GM12878 (cell line): ENCODE data around the gene LTBP2. TPM values are rescaled to one million over a fixed set of nuclear protein-coding genes. Genes with fewer than 3 reads are reported as not detected.
A peak's percentile ranks its signal among the peaks of the same experiment; 100 is the strongest.

ENCODE experiments used
- ATAC-seq: fragments of 200-7000 bp; cut with Tn5 transposase; 3 replicates; pipeline ENCODE4 v1.9.1; 2020; ENCODE audit warnings: mild to moderate bottlenecking, moderate library complexity
- BruUV-seq: library from RNA; stranded (reverse); fragments of 400-500 nt; replicated peaks from 2 replicates; lab custom pipeline; 2021; lab: Mats Ljungman, UMichigan
- CTCF ChIA-PET: fragments of 300-600 bp; sonication (Branson Sonifier 250); formaldehyde crosslinking; extraction: SDS; loops from one replicate; lab custom pipeline; 2021; ENCODE audit warnings: inconsistent platforms; lab: Yijun Ruan, JAX
- POLR2A ChIA-PET: fragments of 350-600 bp; formaldehyde crosslinking; extraction: SDS; loops from one replicate; lab custom pipeline; 2021; ENCODE audit warnings: inconsistent platforms; lab: Charles Lee
- RAD21 ChIA-PET: fragments of 300-600 bp; sonication (Branson Sonifier 250); formaldehyde crosslinking; loops from one replicate; lab custom pipeline; 2023; ENCODE audit warnings: antibody characterized with exemption; ENCODE audit not compliant: unreplicated experiment; lab: Charles Lee
- SMC1A ChIA-PET: fragments of 300-600 bp; sonication (Branson Sonifier 250); formaldehyde crosslinking; loops from one replicate; lab custom pipeline; 2023; ENCODE audit not compliant: unreplicated experiment, uncharacterized antibody; lab: Charles Lee
- DNase-seq: peaks from one replicate; pipeline ENCODE4 v3.0.0-alpha.2; 2011; ENCODE audit warnings: low read depth, low spot score
- FAIRE-seq: peaks from 3 replicates; lab custom pipeline; 2011; peaks lifted over from hg19 to GRCh38; lab: Jason Lieb, UNC
- H2AFZ ChIP-seq: 2 replicates; pipeline ENCODE4 v1.6.0; 2011; ENCODE audit warnings: low read depth, low read length, control low read depth; ENCODE audit not compliant: control insufficient read depth
- H3K27ac ChIP-seq: 2 replicates; pipeline ENCODE4 v1.5.1; 2011; ENCODE audit warnings: control low read depth; ENCODE audit not compliant: control insufficient read depth, insufficient read depth
- H3K27me3 ChIP-seq, 2 experiments: replicated peaks in 1 of 2; 2 replicates each; pipeline versions ENCODE4 v1.6.0 to v1.6.1; 2011; ENCODE audit warnings: low read length in 1 of 2; ENCODE audit not compliant: control insufficient read depth in 2 of 2, insufficient read depth in 2 of 2
- H3K36me3 ChIP-seq, 2 experiments: 2 replicates each; pipeline ENCODE4 v1.5.1; 2011; ENCODE audit warnings: low read length in 1 of 2; ENCODE audit not compliant: control insufficient read depth in 2 of 2, insufficient read depth in 2 of 2
- H3K4me1 ChIP-seq: 2 replicates; pipeline ENCODE4 v1.6.1; 2011; ENCODE audit warnings: mild to moderate bottlenecking, low read length, moderate library complexity, mixed read lengths; ENCODE audit not compliant: control insufficient read depth, insufficient read depth
- H3K4me2 ChIP-seq: 2 replicates; pipeline ENCODE4 v1.6.0; 2011; ENCODE audit warnings: control low read depth; ENCODE audit not compliant: control insufficient read depth, insufficient read depth
- H3K4me3 ChIP-seq: fragments of 200-600 bp; sonication (generic); 2 replicates; pipeline ENCODE4 v1.5.1; 2016
- H3K79me2 ChIP-seq: 2 replicates; pipeline ENCODE4 v1.6.0; 2011; ENCODE audit warnings: low read length; ENCODE audit not compliant: control insufficient read depth, insufficient read depth
- H3K9ac ChIP-seq: 2 replicates; pipeline ENCODE4 v1.8.0; 2011; ENCODE audit warnings: low read length, control low read depth, mixed read lengths; ENCODE audit not compliant: control insufficient read depth, insufficient read depth
- H3K9me3 ChIP-seq: replicated peaks from 3 replicates; pipeline ENCODE4 v1.5.1; 2011; ENCODE audit warnings: mild to moderate bottlenecking, low read length; ENCODE audit not compliant: control insufficient read depth, insufficient read depth
- H4K20me1 ChIP-seq: 2 replicates; pipeline ENCODE4 v1.6.0; 2011; ENCODE audit not compliant: control insufficient read depth, insufficient read depth
- BHLHE40 ChIP-seq, 2 experiments: fragments of 450-650 bp in 1 of 2; IDR thresholded peaks; 2 replicates each; pipeline ENCODE4 v1.6.1; 2011 to 2017; ENCODE audit warnings: low read depth in 2 of 2, borderline replicate concordance in 1 of 2, improper control_type of control experiment in 1 of 2, low read length in 1 of 2, mild to moderate bottlenecking in 1 of 2
- HDGF ChIP-seq: fragments of 450-650 bp; IDR thresholded peaks from 2 replicates; pipeline ENCODE4 v1.6.1; 2016; ENCODE audit warnings: antibody characterized with exemption
- PAX8 ChIP-seq: fragments of 450-650 bp; IDR thresholded peaks from 2 replicates; pipeline ENCODE4 v1.6.1; 2017; ENCODE audit warnings: mild to moderate bottlenecking, moderate library complexity
- POLR2A ChIP-seq: IDR thresholded peaks from 2 replicates; pipeline ENCODE4 v1.6.1; 2011; ENCODE audit warnings: low read depth, mild to moderate bottlenecking, low read length
- TCF12 ChIP-seq: IDR thresholded peaks from 2 replicates; pipeline ENCODE4 v1.6.1; 2011; ENCODE audit warnings: low read depth, mild to moderate bottlenecking, low read length
- TCF7 ChIP-seq: IDR thresholded peaks from 2 replicates; pipeline ENCODE4 v1.6.1; 2014; ENCODE audit warnings: antibody characterized with exemption, borderline replicate concordance
- WGBS: methylation state at CpG from one replicate; pipeline ENCODE4 v1.1.6; 2016; ENCODE audit warnings: low lambda C conversion rate; ENCODE audit not compliant: insufficient replicate concordance, insufficient coverage; ENCODE audit errors: missing lambda C conversion rate; 5-methylcytosine and 5-hydroxymethylcytosine counted together
- in situ Hi-C: fragments of 300-500 bp; cut with MboI; formaldehyde crosslinking; loops from 9 replicates; pipeline ENCODE4 v1.14.3; 2018; ENCODE audit warnings: mixed read lengths
- intact Hi-C: fragments of 100-400 bp; cut with micrococcal nuclease; formaldehyde crosslinking; loops from one replicate; pipeline ENCODE4 v1.14.2; 2022; ENCODE audit not compliant: unreplicated experiment
- polyA plus RNA-seq, 11 experiments: library from polyadenylated mRNA; depleted of rRNA in 4 of 11; unstranded in 6 of 11; stranded (reverse) in 5 of 11; fragments of >200 nt; fragmentation: Nextera tagmentation in 4 of 11; fragmentation: Illumina TruSeq in 1 of 11; extraction: Ambion mirVana in 4 of 11; extraction: Trizol in 1 of 11; gene quantifications; 1 replicate in 1 of 11; 2 replicates in 10 of 11; pipeline versions ENCODE4 v1.2.1 to v1.2.3, GENCODE V29; 2011 to 2016; ENCODE audit warnings: inconsistent platforms in 2 of 11, missing spikeins in 2 of 11, low read depth in 1 of 11
- total RNA-seq, 4 experiments: library from RNA; depleted of rRNA in 3 of 4; stranded (reverse); fragments of >200 nt in 3 of 4; fragmentation: Illumina TruSeq in 1 of 4; extraction: Trizol in 1 of 4; gene quantifications; 2 replicates each; pipeline versions ENCODE4 v1.2.1 to v1.2.3, GENCODE V29; 2013 to 2021
- TF ChIP-seq, protein P1 (sequence below): fragments of 450-650 bp; IDR thresholded peaks from 2 replicates; pipeline ENCODE4 v1.6.1; 2014; ENCODE audit warnings: mild to moderate bottlenecking
- TF ChIP-seq, protein P2 (sequence below): fragments of 450-650 bp; IDR thresholded peaks from 2 replicates; pipeline ENCODE4 v1.6.1; 2016; ENCODE audit warnings: mild to moderate bottlenecking

Gene LTBP2
- total and polyA plus RNA-seq, 10 of the 15 experiments (the other 5 are each of a cell fraction or from before 2014, with no cell fraction given), result 0.03 to 0.23 (median 0.06) TPM; not detected in 1

DNA sequence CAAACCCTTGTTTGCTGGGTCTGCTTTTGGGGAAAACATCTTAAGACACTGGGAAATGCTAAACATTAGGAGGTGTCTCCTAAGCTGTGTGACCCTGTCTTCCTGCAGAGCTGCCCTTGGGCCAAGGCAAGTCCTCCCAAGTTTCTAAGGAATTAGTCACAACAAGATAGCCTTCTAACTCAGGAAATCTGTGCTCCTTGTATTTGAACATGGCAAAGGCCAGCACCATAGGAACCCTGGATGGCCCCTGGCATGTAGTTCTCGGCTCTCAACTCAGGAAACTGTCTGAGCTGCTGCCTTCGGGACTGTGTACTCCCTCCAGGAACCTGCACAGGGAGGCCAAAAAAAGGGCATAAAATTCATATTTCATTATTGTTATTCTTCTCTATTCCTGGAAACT lies 37.6 kb upstream of the LTBP2 start (continued):
- TF ChIP-seq, protein P1, sequence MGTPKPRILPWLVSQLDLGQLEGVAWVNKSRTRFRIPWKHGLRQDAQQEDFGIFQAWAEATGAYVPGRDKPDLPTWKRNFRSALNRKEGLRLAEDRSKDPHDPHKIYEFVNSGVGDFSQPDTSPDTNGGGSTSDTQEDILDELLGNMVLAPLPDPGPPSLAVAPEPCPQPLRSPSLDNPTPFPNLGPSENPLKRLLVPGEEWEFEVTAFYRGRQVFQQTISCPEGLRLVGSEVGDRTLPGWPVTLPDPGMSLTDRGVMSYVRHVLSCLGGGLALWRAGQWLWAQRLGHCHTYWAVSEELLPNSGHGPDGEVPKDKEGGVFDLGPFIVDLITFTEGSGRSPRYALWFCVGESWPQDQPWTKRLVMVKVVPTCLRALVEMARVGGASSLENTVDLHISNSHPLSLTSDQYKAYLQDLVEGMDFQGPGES, result no peak
- no peak for TF ChIP-seq PAX8
- no peak for TF ChIP-seq TCF7
- TF ChIP-seq TCF12, result no peak
- TF ChIP-seq, protein P2, sequence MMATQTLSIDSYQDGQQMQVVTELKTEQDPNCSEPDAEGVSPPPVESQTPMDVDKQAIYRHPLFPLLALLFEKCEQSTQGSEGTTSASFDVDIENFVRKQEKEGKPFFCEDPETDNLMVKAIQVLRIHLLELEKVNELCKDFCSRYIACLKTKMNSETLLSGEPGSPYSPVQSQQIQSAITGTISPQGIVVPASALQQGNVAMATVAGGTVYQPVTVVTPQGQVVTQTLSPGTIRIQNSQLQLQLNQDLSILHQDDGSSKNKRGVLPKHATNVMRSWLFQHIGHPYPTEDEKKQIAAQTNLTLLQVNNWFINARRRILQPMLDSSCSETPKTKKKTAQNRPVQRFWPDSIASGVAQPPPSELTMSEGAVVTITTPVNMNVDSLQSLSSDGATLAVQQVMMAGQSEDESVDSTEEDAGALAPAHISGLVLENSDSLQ, result no peak
- TF ChIP-seq HDGF, result no peak

DNA sequence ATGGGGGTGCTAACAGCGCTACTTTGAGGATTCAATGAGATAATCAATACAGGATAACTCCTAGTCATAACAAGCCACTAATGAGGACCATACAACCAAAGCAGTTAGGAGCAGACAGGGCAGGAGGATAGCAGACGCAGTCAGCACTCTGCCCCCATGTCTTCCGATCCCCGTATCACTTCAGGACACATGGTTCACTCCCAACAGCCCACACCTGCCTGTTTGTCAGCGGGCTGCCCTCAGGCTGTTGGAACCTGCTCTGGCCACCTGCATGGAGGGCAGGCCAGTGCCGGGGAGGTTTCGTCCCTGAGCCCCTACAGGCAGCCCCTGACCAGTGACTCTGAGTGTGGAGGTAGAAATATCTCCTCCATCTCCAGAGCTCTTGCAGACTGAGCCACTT lies 37.1 kb upstream of the LTBP2 start:
- no TSS peak for BruUV-seq
- H3K27me3 ChIP-seq, result no peaks in the 10 kb centered on the region
- no peak overlapping the region for H3K27ac ChIP-seq
- ATAC-seq (no peak), DNase-seq (no peak), FAIRE-seq (no peak)
- TF ChIP-seq POLR2A (peak; percentile 32; the same call in 1 of the 2 replicates), BHLHE40 (IDR thresholded peaks at IDR 0.05; ENCODE audit: borderline replicate concordance in 1 of 2, low read depth in 2 of 2, low read length in 1 of 2) (no peak)
- no peak overlapping the region for H3K9ac ChIP-seq
- intact Hi-C loops, result loop anchor here (5.0 kb wide), 1 partner anchor 37 kb away; the partner anchor contains the start of gene LTBP2
- no peak overlapping the region for H3K4me2 ChIP-seq
- H3K79me2 ChIP-seq, result no peaks in the 10 kb centered on the region
- 86% methylated on average over 7 of the region's 7 CpGs for WGBS
- in situ Hi-C loops, result no loop called here
- H3K36me3 ChIP-seq, result no peaks in the 10 kb centered on the region
- SMC1A ChIA-PET, result no interaction called here
- H3K9me3 ChIP-seq, result no peaks in the 10 kb centered on the region
- H2AFZ ChIP-seq, result no peak overlapping the region
- CTCF ChIA-PET, result no interaction called here
- no peaks in the 10 kb centered on the region for H3K4me1 ChIP-seq
- H3K4me3 ChIP-seq, result no peak overlapping the region
- RAD21 ChIA-PET, result no interaction called here
- no peaks in the 10 kb centered on the region for H4K20me1 ChIP-seq
- POLR2A ChIA-PET, result no interaction called here
